BJ (cell line): ENCODE data around the gene AURKAIP1. TPM values are rescaled to one million over a fixed set of nuclear protein-coding genes. Genes with fewer than 3 reads are reported as not detected.
A peak's percentile ranks its signal among the peaks of the same experiment; 100 is the strongest.
"Not testable (repeated sequence)": the region's sequence is repeated elsewhere in the genome, so short reads cannot be mapped to it uniquely, and the experiment has no call there.

Experiments used
- CTCF ChIA-PET: fragments of 350-600 bp; formaldehyde crosslinking; extraction: SDS; loops from one replicate; lab custom pipeline; 2021; ENCODE audit warnings: antibody characterized with exemption, inconsistent platforms; lab: Yijun Ruan, JAX
- POLR2A ChIA-PET: fragments of 300-600 bp; sonication (Branson Sonifier 250); formaldehyde crosslinking; extraction: SDS; loops from one replicate; lab custom pipeline; 2021; ENCODE audit warnings: antibody characterized with exemption; lab: Charles Lee
- DNase-seq: peaks from one replicate; pipeline ENCODE4 v3.0.0-alpha.2; 2011; ENCODE audit warnings: low read depth
- H3K27me3 ChIP-seq: 2 replicates; pipeline ENCODE4 v1.6.0; 2011; ENCODE audit warnings: low read length; ENCODE audit not compliant: control insufficient read depth, insufficient read depth
- H3K36me3 ChIP-seq: 2 replicates; pipeline ENCODE4 v1.5.1; 2011; ENCODE audit warnings: low read length; ENCODE audit not compliant: control insufficient read depth, insufficient read depth
- H3K4me3 ChIP-seq: 2 replicates; pipeline ENCODE4 v1.5.1; 2011; ENCODE audit warnings: low read depth, mild to moderate bottlenecking, control low read depth, low read length
- polyA plus RNA-seq: library from polyadenylated mRNA; depleted of rRNA; stranded (reverse); fragments of >200 nt; gene quantifications from 2 replicates; pipeline ENCODE4 v1.2.3, GENCODE V29; 2011
- TF ChIP-seq, protein P1 (sequence below): IDR thresholded peaks from 2 replicates; pipeline ENCODE4 v1.5.1; 2011; ENCODE audit warnings: low read depth, mild to moderate bottlenecking, control low read depth, inconsistent platforms, low read length, moderate library complexity; ENCODE audit not compliant: insufficient read depth

The AURKAIP1 gene
- polyA plus RNA-seq, 1 experiment = 97.8 TPM

- H3K36me3 ChIP-seq = peaks cover 11% of the 10 kb centered on the region
- TF ChIP-seq, protein P1, sequence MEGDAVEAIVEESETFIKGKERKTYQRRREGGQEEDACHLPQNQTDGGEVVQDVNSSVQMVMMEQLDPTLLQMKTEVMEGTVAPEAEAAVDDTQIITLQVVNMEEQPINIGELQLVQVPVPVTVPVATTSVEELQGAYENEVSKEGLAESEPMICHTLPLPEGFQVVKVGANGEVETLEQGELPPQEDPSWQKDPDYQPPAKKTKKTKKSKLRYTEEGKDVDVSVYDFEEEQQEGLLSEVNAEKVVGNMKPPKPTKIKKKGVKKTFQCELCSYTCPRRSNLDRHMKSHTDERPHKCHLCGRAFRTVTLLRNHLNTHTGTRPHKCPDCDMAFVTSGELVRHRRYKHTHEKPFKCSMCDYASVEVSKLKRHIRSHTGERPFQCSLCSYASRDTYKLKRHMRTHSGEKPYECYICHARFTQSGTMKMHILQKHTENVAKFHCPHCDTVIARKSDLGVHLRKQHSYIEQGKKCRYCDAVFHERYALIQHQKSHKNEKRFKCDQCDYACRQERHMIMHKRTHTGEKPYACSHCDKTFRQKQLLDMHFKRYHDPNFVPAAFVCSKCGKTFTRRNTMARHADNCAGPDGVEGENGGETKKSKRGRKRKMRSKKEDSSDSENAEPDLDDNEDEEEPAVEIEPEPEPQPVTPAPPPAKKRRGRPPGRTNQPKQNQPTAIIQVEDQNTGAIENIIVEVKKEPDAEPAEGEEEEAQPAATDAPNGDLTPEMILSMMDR = 0 out of 2 replicates have a peak, but pooled peaks have one; percentile 15
- DNase-seq = no peak
- ChIA-PET POLR2A (no interaction called here), CTCF (interaction anchor here (0.9 to 1.6 kb wide), 3 partner anchors 33 to 97 kb away, joined by 4 read pairs; no protein-coding TSS in a partner anchor)
- H3K4me3 ChIP-seq = peak overlapping the region; percentile 74
- H3K27me3 ChIP-seq = no peaks in the 10 kb centered on the region
Measured at GRCh38 chr1:1407636-1408318, 32.8 kb upstream of the AURKAIP1 start.

GRCh38 chr1:1406821-1407635 is 32.0 kb upstream of the AURKAIP1 start, which contains the start of gene MRPL20:
MRPL20 (minus strand) TSS chr1:1407293; CDS start chr1:1407217, 76 bp downstream.
- no peaks in the 10 kb centered on the region for H3K27me3 ChIP-seq
- peak; percentile 33 for DNase-seq
- TF ChIP-seq, protein P1 = no peak
- peak within 1 kb of the TSS; percentile 74 for H3K4me3 ChIP-seq
- H3K36me3 ChIP-seq = peaks cover 15% of the 10 kb centered on the region
- ChIA-PET CTCF (interaction anchor here (0.8 to 1.6 kb wide), 4 partner anchors 34 to 285 kb away, joined by 3 to 4 read pairs (median 4); no protein-coding TSS in a partner anchor), POLR2A (no interaction called here)

- H3K4me3 ChIP-seq = peak overlapping the region; percentile 74
- DNase-seq = no peak
- POLR2A ChIA-PET = no interaction called here
- CTCF ChIA-PET = interaction anchor here (0.6 to 1.4 kb wide), 5 partner anchors 10 to 284 kb away, joined by 3 read pairs; no protein-coding TSS in a partner anchor
- no peaks in the 10 kb centered on the region for H3K27me3 ChIP-seq
- peaks cover 20% of the 10 kb centered on the region for H3K36me3 ChIP-seq
- TF ChIP-seq, protein P1 = no peak
Measured at GRCh38 chr1:1406101-1406820, 31.3 kb upstream of the AURKAIP1 start.

GRCh38 chr1:1403653-1404052 is 28.6 kb upstream of the AURKAIP1 start:
- peaks cover 25% of the 10 kb centered on the region for H3K36me3 ChIP-seq
- no peak for DNase-seq
- H3K27me3 ChIP-seq = no peaks in the 10 kb centered on the region
- POLR2A ChIA-PET = no interaction called here
- TF ChIP-seq, protein P1 = no peak
- no peak overlapping the region for H3K4me3 ChIP-seq
- CTCF ChIA-PET = no interaction called here

DNA sequence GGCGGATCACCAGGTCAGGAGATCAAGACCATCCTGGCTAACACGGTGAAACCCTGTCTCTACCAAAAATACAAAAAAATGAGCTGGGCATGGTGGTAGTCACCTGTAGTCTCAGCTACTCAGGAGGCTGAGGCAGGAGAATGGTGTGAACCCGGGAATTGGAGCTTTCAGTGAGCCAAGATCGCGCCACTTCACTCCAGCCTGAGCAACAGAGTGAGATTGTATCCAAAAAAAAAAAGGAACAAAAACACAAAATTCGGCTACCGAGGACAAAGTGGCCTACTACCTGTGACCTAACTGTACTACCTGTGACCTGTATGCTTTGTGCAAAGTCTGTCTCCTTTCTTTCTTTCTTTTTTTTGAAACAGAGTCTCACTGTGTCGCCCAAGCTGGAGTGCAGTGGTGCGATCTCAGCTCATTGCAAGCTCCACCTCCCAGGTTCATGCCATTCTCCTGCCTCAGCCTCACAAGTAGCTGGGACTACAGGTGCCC is 27.9 kb upstream of the AURKAIP1 start:
- peaks cover 25% of the 10 kb centered on the region for H3K36me3 ChIP-seq
- POLR2A ChIA-PET, CTCF ChIA-PET, H3K4me3 ChIP-seq, H3K27me3 ChIP-seq, DNase-seq: not testable (repeated sequence)
